Embryonic facial prominence (tissue), 1 donor: ENCODE data around the gene GABRR2.

ENCODE experiments used
- DNase-seq: peaks from one replicate; pipeline ENCODE4 v3.0.0-alpha.2; 2016; ENCODE audit errors: extremely low spot score

GABRR2 gene

GRCh38 chr6:89315249-89315885, at the start of gene GABRR2:
TSS of gene GABRR2 (minus strand) at chr6:89315299. CDS start at chr6:89315165, 134 bp downstream.
- DNase-seq = no peak

- no peak for DNase-seq
Measured at GRCh38 chr6:89364586-89364985, 49.5 kb upstream of the GABRR2 start.

GRCh38 chr6:89361171-89361570, 46.1 kb upstream of the GABRR2 start:
- no peak for DNase-seq

- DNase-seq = no peak
Measured at GRCh38 chr6:89360415-89360999, 45.4 kb upstream of the GABRR2 start.

GRCh38 chr6:89359561-89359960, 44.5 kb upstream of the GABRR2 start:
- no peak for DNase-seq

- DNase-seq = no peak
Measured at GRCh38 chr6:89357390-89357789, 42.3 kb upstream of the GABRR2 start.

- no peak for DNase-seq
Measured at GRCh38 chr6:89356642-89357170, 41.6 kb upstream of the GABRR2 start.

- no peak for DNase-seq
Measured at GRCh38 chr6:89355511-89356194, 40.6 kb upstream of the GABRR2 start.

GRCh38 chr6:89353702-89354392, 38.7 kb upstream of the GABRR2 start:
- DNase-seq = no peak

GRCh38 chr6:89353118-89353556, 38.0 kb upstream of the GABRR2 start:
- no peak for DNase-seq

GRCh38 chr6:89352278-89353117, 37.4 kb upstream of the GABRR2 start, which contains the start of gene UBE2J1:
TSS of gene UBE2J1 (minus strand) at chr6:89352722. CDS start at chr6:89352569, 153 bp downstream.
- DNase-seq = no peak

- DNase-seq = no peak
Measured at GRCh38 chr6:89351671-89352277, 36.7 kb upstream of the GABRR2 start.

GRCh38 chr6:89350281-89350966, 35.3 kb upstream of the GABRR2 start:
- no peak for DNase-seq

- no peak for DNase-seq
Measured at GRCh38 chr6:89348372-89348771, 33.3 kb upstream of the GABRR2 start.

GRCh38 chr6:89347825-89348224, 32.7 kb upstream of the GABRR2 start:
- no peak for DNase-seq

GRCh38 chr6:89346433-89346832, 31.3 kb upstream of the GABRR2 start:
- DNase-seq = no peak

GRCh38 chr6:89339565-89339964, 24.5 kb upstream of the GABRR2 start:
- no peak for DNase-seq

- DNase-seq = no peak
Measured at GRCh38 chr6:89335164-89335563, 20.1 kb upstream of the GABRR2 start.

- no peak for DNase-seq
Measured at GRCh38 chr6:89330910-89331309, 15.8 kb upstream of the GABRR2 start.

GRCh38 chr6:89328976-89329375, 13.9 kb upstream of the GABRR2 start:
- no peak for DNase-seq
